ENCODE results near the gene CTRL.

CTRL gene

DNA sequence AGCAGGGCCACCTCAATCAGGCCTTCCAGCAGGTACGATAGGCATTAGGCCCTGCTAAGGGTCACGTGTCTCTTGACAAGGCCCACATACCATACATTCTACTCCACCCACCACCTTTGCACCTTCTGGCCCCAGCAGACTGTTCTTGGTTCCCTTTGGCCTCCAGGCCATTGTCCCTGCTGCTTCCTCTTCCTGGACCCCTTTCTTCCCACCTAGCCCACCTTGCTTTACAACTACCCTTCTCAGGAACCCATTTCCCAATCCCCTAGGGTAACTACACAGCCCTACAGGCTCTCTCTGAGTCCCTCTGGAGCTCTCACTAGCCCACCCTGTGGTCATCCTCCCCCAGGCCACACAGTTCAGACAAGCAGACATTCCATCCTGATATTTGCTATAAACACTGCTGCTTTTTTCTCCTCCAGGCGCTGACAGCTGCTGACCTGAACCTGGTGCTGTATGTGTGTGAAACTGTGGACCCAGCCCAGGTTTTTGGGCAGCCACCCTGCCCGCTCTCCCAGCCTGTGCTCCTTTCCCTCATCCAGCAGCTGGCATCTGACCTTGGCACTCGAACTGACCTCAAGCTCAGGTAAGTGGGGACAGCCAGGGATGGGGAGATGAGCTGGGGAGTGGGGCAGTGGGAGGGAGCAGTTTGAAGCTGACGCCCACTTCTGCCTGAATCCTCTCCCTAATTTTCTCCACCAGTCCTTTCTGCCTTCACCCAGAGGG is 48.4 kb downstream of the CTRL start:
- no peak overlapping the region for H3K9ac ChIP-seq (ENCODE audit: low read depth, low read length)
- H3K9me3 ChIP-seq (ENCODE audit: insufficient read depth, low read depth, low read length), result no peaks in the 10 kb centered on the region
- peaks cover 57% of the 10 kb centered on the region for H3K36me3 ChIP-seq (ENCODE audit: insufficient read depth, low read length)
- no peak overlapping the region for H3K27ac ChIP-seq (ENCODE audit: low read depth, low read length)
- no peaks in the 10 kb centered on the region for H3K27me3 ChIP-seq (ENCODE audit: insufficient read depth, low read length)
- no peak overlapping the region for H3K4me3 ChIP-seq (ENCODE audit: low read length)
- H3K4me1 ChIP-seq (ENCODE audit: insufficient read depth, low read length), result no peaks in the 10 kb centered on the region; the same call in 1 of the 2 replicates
- WGBS, result 81% methylated on average over 6 of the region's 6 CpGs

GRCh38 chr16:67882374-67883145 is 49.1 kb downstream of the CTRL start:
- no peak overlapping the region for H3K4me3 ChIP-seq (ENCODE audit: low read length)
- no peak overlapping the region for H3K27ac ChIP-seq (ENCODE audit: low read depth, low read length)
- H3K4me1 ChIP-seq (ENCODE audit: insufficient read depth, low read length), result no peaks in the 10 kb centered on the region; the same call in 1 of the 2 replicates
- 92% methylated on average over 18 of the region's 18 CpGs for WGBS
- H3K9ac ChIP-seq (ENCODE audit: low read depth, low read length), result no peak overlapping the region
- no peaks in the 10 kb centered on the region for H3K27me3 ChIP-seq (ENCODE audit: insufficient read depth, low read length)
- peaks cover 65% of the 10 kb centered on the region for H3K36me3 ChIP-seq (ENCODE audit: insufficient read depth, low read length)
- no peaks in the 10 kb centered on the region for H3K9me3 ChIP-seq (ENCODE audit: insufficient read depth, low read depth, low read length)

DNA sequence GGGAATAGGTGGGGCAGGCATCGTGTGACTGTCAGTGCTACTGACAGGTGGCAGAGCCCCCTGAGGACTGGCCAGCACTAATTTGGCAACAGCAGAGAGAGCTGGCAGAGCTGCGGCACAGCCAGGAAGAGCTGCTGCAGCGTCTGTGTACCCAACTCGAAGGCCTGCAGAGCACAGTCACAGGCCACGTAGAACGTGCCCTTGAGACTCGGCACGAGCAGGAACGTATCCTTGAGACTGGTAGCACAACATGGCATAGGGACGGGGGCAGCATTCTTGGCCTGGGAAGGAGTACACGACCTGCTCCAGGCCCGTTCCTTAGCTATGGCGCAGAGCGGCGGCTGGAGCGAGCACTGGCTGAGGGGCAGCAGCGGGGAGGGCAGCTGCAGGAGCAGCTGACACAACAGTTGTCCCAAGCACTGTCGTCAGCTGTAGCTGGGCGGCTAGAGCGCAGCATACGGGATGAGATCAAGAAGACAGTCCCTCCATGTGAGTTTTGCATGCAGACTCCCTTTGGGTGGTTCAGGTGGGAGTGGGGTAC is 50.0 kb downstream of the CTRL start:
- Histone ChIP-seq H3K36me3 (ENCODE audit: insufficient read depth, low read length) (peaks cover 73% of the 10 kb centered on the region), H3K9ac (ENCODE audit: low read depth, low read length) (no peak overlapping the region)
- 95% methylated on average over 21 of the region's 21 CpGs for WGBS

GRCh38 chr16:67880584-67880983 is 51.1 kb downstream of the CTRL start:
- H3K4me3 ChIP-seq (ENCODE audit: low read length), result no peak overlapping the region
- peaks cover 83% of the 10 kb centered on the region for H3K36me3 ChIP-seq (ENCODE audit: insufficient read depth, low read length)
- no peak overlapping the region for H3K27ac ChIP-seq (ENCODE audit: low read depth, low read length)
- no peaks in the 10 kb centered on the region; the same call in 1 of the 2 replicates for H3K4me1 ChIP-seq (ENCODE audit: insufficient read depth, low read length)
- WGBS, result 96% methylated on average over 13 of the region's 13 CpGs
- no peak overlapping the region for H3K9ac ChIP-seq (ENCODE audit: low read depth, low read length)
- no peaks in the 10 kb centered on the region for H3K9me3 ChIP-seq (ENCODE audit: insufficient read depth, low read depth, low read length)
- H3K27me3 ChIP-seq (ENCODE audit: insufficient read depth, low read length), result no peaks in the 10 kb centered on the region

More for the DNA sequence above, 50.0 kb downstream of the CTRL start:
- H3K27ac ChIP-seq (ENCODE audit: low read depth, low read length), result no peak overlapping the region
- H3K4me1 ChIP-seq (ENCODE audit: insufficient read depth, low read length), result no peaks in the 10 kb centered on the region; the same call in 1 of the 2 replicates
- H3K27me3 ChIP-seq (ENCODE audit: insufficient read depth, low read length), result no peaks in the 10 kb centered on the region
- H3K4me3 ChIP-seq (ENCODE audit: low read length), result no peak overlapping the region
- no peaks in the 10 kb centered on the region for H3K9me3 ChIP-seq (ENCODE audit: insufficient read depth, low read depth, low read length)

- no peak overlapping the region for H3K4me3 ChIP-seq (ENCODE audit: low read length)
- H3K9ac ChIP-seq (ENCODE audit: low read depth, low read length), result no peak overlapping the region
- no peaks in the 10 kb centered on the region; the same call in 1 of the 2 replicates for H3K4me1 ChIP-seq (ENCODE audit: insufficient read depth, low read length)
- 93% methylated on average over 5 of the region's 5 CpGs for WGBS
- no peaks in the 10 kb centered on the region for H3K27me3 ChIP-seq (ENCODE audit: insufficient read depth, low read length)
- H3K27ac ChIP-seq (ENCODE audit: low read depth, low read length), result no peak overlapping the region
- peaks cover 83% of the 10 kb centered on the region for H3K36me3 ChIP-seq (ENCODE audit: insufficient read depth, low read length)
- no peaks in the 10 kb centered on the region for H3K9me3 ChIP-seq (ENCODE audit: insufficient read depth, low read depth, low read length)
These were observed 51.7 kb downstream of the CTRL start for GRCh38 chr16:67879936-67880335.
